K562 (cell line): Measurements from ENCODE around the gene GOLGA8F.
"Not testable (repeated sequence)": the region's sequence is repeated elsewhere in the genome, so short reads cannot be mapped to it uniquely, and the experiment has no call there.

Source experiments
- CEBPG ChIP-seq, 3 experiments: fragments of 200-800 bp in 1 of 3; sonication (Bioruptor generic) in 1 of 3; sonication (generic) in 1 of 3; formaldehyde crosslinking in 1 of 3; IDR thresholded peaks in 2 of 3; conservative IDR thresholded peaks in 1 of 3; 2 replicates each; pipeline versions ENCODE4 v1.6.1 to v1.8.0; 2016 to 2022; ENCODE audit warnings: missing compliant biosample characterization in 2 of 3, missing genetic modification characterization in 2 of 3, mild to moderate bottlenecking in 1 of 3, missing genetic modification reagents in 1 of 3
- CTCF ChIP-seq, 3 experiments: IDR thresholded peaks in 2 of 3; conservative IDR thresholded peaks in 1 of 3; 2 replicates each; pipeline ENCODE4 v1.5.1; 2011 to 2012; ENCODE audit warnings: low read length in 3 of 3, mild to moderate bottlenecking in 3 of 3, control low read depth in 2 of 3, improper control_type of control experiment in 1 of 3, inconsistent platforms in 1 of 3, low read depth in 1 of 3, mixed read lengths in 1 of 3, moderate library complexity in 1 of 3; ENCODE audit not compliant: insufficient read depth in 2 of 3
- DNMT1 ChIP-seq: fragments of 450-650 bp; IDR thresholded peaks from 2 replicates; pipeline ENCODE4 v1.6.1; 2016; ENCODE audit warnings: antibody characterized with exemption, mild to moderate bottlenecking
- EHMT2 ChIP-seq: fragments of 450-650 bp; IDR thresholded peaks from 2 replicates; pipeline ENCODE4 v1.6.1; 2018; ENCODE audit warnings: antibody characterized with exemption
- MEIS2 ChIP-seq: fragments of 450-650 bp; IDR thresholded peaks from 2 replicates; pipeline ENCODE4 v1.6.1; 2014; ENCODE audit warnings: mild to moderate bottlenecking; ENCODE audit not compliant: partially characterized antibody
- ZFPM2 ChIP-seq: fragments of 250-450 bp; sonication (Bioruptor Pico); IDR thresholded peaks from 2 replicates; pipeline ENCODE4 v1.5.1; 2022; ENCODE audit warnings: mild to moderate bottlenecking

- not testable (repeated sequence) for TF ChIP-seq DNMT1; CEBPG (CRISPR knock-in tag; IDR thresholded peaks at IDR 0.05); CEBPG (tag; conservative IDR thresholded peaks at IDR 0.05 in 1 of 2, IDR thresholded peaks at IDR 0.05 in 1 of 2); CTCF (IDR thresholded peaks at IDR 0.05 in 2 of 3, conservative IDR thresholded peaks at IDR 0.05 in 1 of 3; ENCODE audit: insufficient read depth in 2 of 3, low read depth in 1 of 3, low read length in 3 of 3); MEIS2; EHMT2; ZFPM2
Measured at GRCh38 chr15:28357984-28358383, 20.5 kb upstream of the GOLGA8F start, which contains the start of gene GOLGA6L24.
